Loucy (cell line): Measurements from ENCODE around the gene RBM17.

Source experiments
- CTCF ChIP-seq: fragments of 200-600 bp; sonication (generic); conservative IDR thresholded peaks from 2 replicates; pipeline ENCODE4 v1.5.1; 2014; ENCODE audit warnings: mild to moderate bottlenecking, antibody characterized with exemption, low read length
- EZH2phosphoT487 ChIP-seq: fragments of 200-600 bp; IDR thresholded peaks from 2 replicates; pipeline ENCODE4 v1.6.1; 2018; ENCODE audit warnings: antibody characterized with exemption, mild to moderate bottlenecking, moderate library complexity, borderline replicate concordance

- TF ChIP-seq CTCF (no peak), EZH2phosphoT487 (no peak)
These were observed 69.4 kb downstream of the RBM17 start for GRCh38 chr10:6158276-6158675.
